Progenitor cell of endocrine pancreas (in vitro differentiated cells): ENCODE measurements around the gene CTU2. TPM values are rescaled to one million over a fixed set of nuclear protein-coding genes. Genes with fewer than 3 reads are reported as not detected.

Experiments
- DNase-seq: peaks from one replicate; pipeline ENCODE4 v3.0.0; 2021; ENCODE audit warnings: low spot score; ENCODE audit not compliant: unreplicated experiment
- H3K27ac Mint-ChIP-seq: 2 replicates; pipeline ENCODE4 v1.8.0; 2021; ENCODE audit warnings: mild to moderate bottlenecking, moderate library complexity, mixed read lengths
- H3K27me3 Mint-ChIP-seq: 2 replicates; pipeline ENCODE4 v1.8.0; 2021; ENCODE audit warnings: mixed read lengths
- H3K36me3 Mint-ChIP-seq: 2 replicates; pipeline ENCODE4 v1.8.0; 2022; ENCODE audit warnings: mixed read lengths; ENCODE audit not compliant: insufficient read depth
- H3K4me1 Mint-ChIP-seq: 2 replicates; pipeline ENCODE4 v1.8.0; 2021; ENCODE audit warnings: low read depth, mixed read lengths
- H3K4me3 Mint-ChIP-seq: 2 replicates; pipeline ENCODE4 v1.8.0; 2021; ENCODE audit warnings: low read depth, mild to moderate bottlenecking, moderate library complexity, mixed read lengths
- H3K9me3 Mint-ChIP-seq: 2 replicates; pipeline ENCODE4 v1.8.0; 2021; ENCODE audit warnings: low read depth, mixed read lengths
- CTCF ChIP-seq: fragments of 200-600 bp; sonication (generic); IDR thresholded peaks from one replicate; pipeline ENCODE4 v1.5.0; 2021; ENCODE audit warnings: antibody characterized with exemption, mild to moderate bottlenecking; ENCODE audit not compliant: unreplicated experiment
- total RNA-seq: library from RNA; stranded (reverse); gene quantifications from 2 replicates; pipeline ENCODE4 v1.2.1, GENCODE V29; 2021

CTU2 gene
- total RNA-seq, 1 donor from 2014 or later: 17.2 TPM

GRCh38 chr16:88719933-88720296 is 13.6 kb downstream of the CTU2 start:
- Mint-ChIP-seq H3K27me3 (no peaks in the 10 kb centered on the region), H3K9me3 (no peaks in the 10 kb centered on the region)

GRCh38 chr16:88720396-88720970 is 14.2 kb downstream of the CTU2 start:
- Mint-ChIP-seq H3K27ac (no peak overlapping the region), H3K4me3 (no peak overlapping the region), H3K9me3 (no peaks in the 10 kb centered on the region), H3K27me3 (no peaks in the 10 kb centered on the region), H3K36me3 (peaks cover 3% of the 10 kb centered on the region), H3K4me1 (no peaks in the 10 kb centered on the region)
- no peak for TF ChIP-seq CTCF
- no peak for DNase-seq

More at GRCh38 chr16:88719933-88720296, 13.6 kb downstream of the CTU2 start:
- H3K27ac Mint-ChIP-seq: no peak overlapping the region
- H3K4me1 Mint-ChIP-seq: no peaks in the 10 kb centered on the region
- TF ChIP-seq CTCF: no peak
- no peak for DNase-seq
- peaks cover 3% of the 10 kb centered on the region for H3K36me3 Mint-ChIP-seq
- no peak overlapping the region for H3K4me3 Mint-ChIP-seq

DNA sequence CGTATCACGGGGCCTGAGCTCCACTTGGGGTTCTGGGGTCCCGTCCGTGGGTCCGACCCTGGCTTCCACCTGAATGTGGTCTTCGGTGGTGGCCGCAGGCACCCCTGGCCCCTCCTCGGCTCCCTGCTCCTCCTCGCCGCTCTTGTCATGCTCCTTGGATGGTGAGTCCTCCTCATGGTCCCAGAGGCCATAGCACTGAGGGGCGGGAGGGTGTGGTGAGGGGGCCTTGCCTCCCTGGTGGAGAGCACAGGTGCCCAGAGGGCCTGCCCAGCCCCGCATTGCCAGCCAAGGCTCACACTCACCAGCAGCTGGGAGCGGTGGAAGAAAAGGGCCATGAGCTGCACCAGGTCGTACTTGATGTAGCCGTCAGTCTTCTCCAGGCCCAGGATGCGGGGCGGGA is 14.9 kb downstream of the CTU2 start:
- Mint-ChIP-seq H3K4me1 (no peaks in the 10 kb centered on the region), H3K36me3 (peaks cover 3% of the 10 kb centered on the region), H3K9me3 (no peaks in the 10 kb centered on the region), H3K4me3 (no peak overlapping the region), H3K27me3 (no peaks in the 10 kb centered on the region), H3K27ac (no peak overlapping the region)
- no peak for TF ChIP-seq CTCF
- DNase-seq: no peak

DNA sequence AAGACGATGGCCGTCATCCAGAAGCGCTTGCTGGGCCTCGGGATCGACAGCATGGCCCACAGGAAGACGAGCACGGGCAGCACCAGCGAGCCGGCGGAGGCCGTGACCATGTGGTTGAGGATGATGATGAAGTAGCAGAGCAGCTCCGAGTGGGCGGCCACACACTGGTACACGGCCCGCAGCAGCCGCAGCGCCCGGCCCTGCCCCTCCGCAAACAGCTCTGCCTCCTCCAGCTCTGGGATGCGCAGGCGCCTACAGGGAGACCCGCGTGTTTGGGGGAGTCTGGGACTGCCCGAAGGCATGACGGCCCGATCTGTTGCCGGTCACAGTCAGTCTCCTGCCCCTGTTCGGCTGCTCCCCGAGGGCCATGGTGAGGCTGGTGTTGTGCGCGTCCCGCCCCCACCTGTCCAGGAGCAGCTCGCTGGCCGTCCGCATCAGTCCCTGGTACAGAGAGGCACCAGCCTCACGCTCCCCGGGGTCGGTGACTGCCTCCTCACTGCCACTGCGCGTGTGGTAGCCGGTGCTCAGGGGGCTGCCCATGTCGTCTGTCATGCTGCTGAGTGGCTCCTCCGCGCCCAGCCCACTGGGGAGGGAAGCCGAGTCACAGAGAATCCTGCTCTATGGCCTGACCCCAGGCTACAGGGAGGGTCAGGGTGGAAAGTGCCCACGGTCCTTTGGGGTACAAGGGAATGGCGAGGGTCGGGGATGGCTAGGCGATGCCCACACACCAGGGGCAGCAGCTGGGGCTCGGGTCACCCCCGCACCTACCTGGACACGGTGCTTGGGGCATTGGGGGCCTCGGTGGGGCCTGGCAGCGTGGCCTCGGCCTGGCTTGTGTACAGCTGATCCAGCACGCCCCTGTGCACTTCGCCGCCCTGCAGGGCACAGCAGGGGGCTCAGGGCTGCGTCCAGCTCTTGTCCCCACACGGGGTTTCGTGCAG is 15.8 kb downstream of the CTU2 start:
- H3K36me3 Mint-ChIP-seq: peaks cover 3% of the 10 kb centered on the region
- no peak for DNase-seq
- no peaks in the 10 kb centered on the region for H3K27me3 Mint-ChIP-seq
- TF ChIP-seq CTCF: no peak
- no peaks in the 10 kb centered on the region for H3K4me1 Mint-ChIP-seq
- no peak overlapping the region for H3K27ac Mint-ChIP-seq
- H3K9me3 Mint-ChIP-seq: no peaks in the 10 kb centered on the region
- H3K4me3 Mint-ChIP-seq: no peak overlapping the region

- Mint-ChIP-seq H3K27me3 (no peaks in the 10 kb centered on the region), H3K36me3 (peaks cover 2% of the 10 kb centered on the region)
- no peak for DNase-seq
Measured at GRCh38 chr16:88722784-88723506, 16.6 kb downstream of the CTU2 start.

More at GRCh38 chr16:88722784-88723506, 16.6 kb downstream of the CTU2 start:
- H3K4me3 Mint-ChIP-seq: no peak overlapping the region
- no peaks in the 10 kb centered on the region for H3K9me3 Mint-ChIP-seq
- H3K27ac Mint-ChIP-seq: no peak overlapping the region
- no peak for TF ChIP-seq CTCF
- no peaks in the 10 kb centered on the region for H3K4me1 Mint-ChIP-seq
